ENCODE results near the gene TM2D3. TPM values are rescaled to one million over a fixed set of nuclear protein-coding genes. Genes with fewer than 3 reads are reported as not detected.
"Not testable (repeated sequence)": the region's sequence is repeated elsewhere in the genome, so short reads cannot be mapped to it uniquely, and the experiment has no call there.

Gene TM2D3
- total RNA-seq, 1 experiment from 2014 or later = 23.1 TPM

DNA sequence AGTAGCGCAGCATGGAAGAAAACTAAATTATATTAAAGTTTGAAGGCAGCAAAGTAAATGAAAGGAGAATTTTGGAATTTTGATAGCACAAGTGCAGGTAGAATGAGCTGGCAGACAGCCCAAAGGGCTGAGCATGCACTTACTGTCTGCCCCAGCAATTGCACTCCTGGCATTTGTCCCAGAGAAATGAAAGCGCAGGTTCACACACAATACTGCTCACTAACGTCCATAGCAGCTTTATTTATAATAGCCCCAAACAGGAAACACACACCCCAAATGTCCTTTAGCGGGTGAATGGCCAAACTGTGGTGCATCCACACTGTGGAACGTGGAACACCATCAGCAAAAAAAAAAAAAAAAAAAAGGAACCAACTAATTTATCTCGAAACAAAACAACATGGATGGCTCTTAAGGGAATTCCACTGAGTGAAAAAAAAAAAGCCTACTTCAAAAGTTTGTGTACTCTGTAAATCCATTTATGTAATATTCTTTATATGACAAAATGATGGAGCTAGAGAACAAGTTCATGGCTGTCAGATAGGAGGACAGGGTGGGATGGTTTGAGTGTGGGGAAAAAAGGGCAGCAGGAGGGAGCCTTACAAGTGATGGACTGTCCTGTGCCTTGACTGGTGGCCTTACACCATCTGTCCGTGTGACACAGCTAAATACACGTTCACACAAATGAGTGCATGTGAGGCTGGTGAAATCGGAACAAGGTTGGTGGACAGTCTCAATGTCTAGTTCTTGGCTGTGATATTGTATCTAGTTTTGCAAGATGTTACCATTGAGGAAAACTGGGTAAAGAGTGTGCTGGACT lies 6.0 kb upstream of the TM2D3 start (continued):
- TF ChIP-seq ZBTB21 (CRISPR knock-in tag; IDR thresholded peaks at IDR 0.05; ENCODE audit: borderline replicate concordance) (no peak), ZNF121 (CRISPR knock-in tag; IDR thresholded peaks at IDR 0.05) (no peak)
- TF ChIP-seq, protein P1, sequence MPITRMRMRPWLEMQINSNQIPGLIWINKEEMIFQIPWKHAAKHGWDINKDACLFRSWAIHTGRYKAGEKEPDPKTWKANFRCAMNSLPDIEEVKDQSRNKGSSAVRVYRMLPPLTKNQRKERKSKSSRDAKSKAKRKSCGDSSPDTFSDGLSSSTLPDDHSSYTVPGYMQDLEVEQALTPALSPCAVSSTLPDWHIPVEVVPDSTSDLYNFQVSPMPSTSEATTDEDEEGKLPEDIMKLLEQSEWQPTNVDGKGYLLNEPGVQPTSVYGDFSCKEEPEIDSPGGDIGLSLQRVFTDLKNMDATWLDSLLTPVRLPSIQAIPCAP (CRISPR knock-in tag; IDR thresholded peaks at IDR 0.05) = no peak
- TF ChIP-seq, protein P2, sequence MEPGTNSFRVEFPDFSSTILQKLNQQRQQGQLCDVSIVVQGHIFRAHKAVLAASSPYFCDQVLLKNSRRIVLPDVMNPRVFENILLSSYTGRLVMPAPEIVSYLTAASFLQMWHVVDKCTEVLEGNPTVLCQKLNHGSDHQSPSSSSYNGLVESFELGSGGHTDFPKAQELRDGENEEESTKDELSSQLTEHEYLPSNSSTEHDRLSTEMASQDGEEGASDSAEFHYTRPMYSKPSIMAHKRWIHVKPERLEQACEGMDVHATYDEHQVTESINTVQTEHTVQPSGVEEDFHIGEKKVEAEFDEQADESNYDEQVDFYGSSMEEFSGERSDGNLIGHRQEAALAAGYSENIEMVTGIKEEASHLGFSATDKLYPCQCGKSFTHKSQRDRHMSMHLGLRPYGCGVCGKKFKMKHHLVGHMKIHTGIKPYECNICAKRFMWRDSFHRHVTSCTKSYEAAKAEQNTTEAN (CRISPR knock-in tag; IDR thresholded peaks at IDR 0.05) = no peak

DNA sequence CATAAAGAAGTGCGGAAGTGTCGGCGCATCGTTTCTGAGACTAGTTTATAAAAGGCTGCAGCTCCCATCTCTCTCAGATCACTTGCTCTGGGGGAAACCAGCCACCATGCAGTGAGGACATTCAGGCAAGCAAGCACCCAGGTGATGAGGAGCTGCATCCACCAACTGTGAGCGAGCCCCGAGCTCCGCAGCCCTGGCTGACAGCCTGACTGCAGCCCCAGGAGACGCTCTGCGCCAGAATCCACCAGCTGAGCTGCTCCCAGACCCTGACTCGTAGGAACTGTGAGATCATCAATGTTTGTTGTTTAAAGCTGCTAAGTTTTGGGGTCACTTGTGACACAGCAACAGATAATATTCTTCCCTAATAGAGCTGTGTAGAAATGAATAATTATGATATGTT lies 5.0 kb upstream of the TM2D3 start:
- DNase-seq (ENCODE audit: low spot score) (no peak), ATAC-seq (no peak)
- no peak overlapping the region for H3K27ac Mint-ChIP-seq
- H3K4me3 Mint-ChIP-seq = no peak overlapping the region
- H3K4me1 Mint-ChIP-seq = peaks cover 6% of the 10 kb centered on the region
- no peaks in the 10 kb centered on the region for H3K27me3 Mint-ChIP-seq (ENCODE audit: low read depth)
- H3K36me3 Mint-ChIP-seq = peaks cover 3% of the 10 kb centered on the region; the same call in 1 of the 2 replicates
- no peak for TF ChIP-seq TEAD4 (CRISPR knock-in tag; IDR thresholded peaks at IDR 0.05)
- TF ChIP-seq MXD4 (CRISPR knock-in tag; IDR thresholded peaks at IDR 0.05; ENCODE audit: borderline replicate concordance) = no peak
- TF ChIP-seq, protein P3, sequence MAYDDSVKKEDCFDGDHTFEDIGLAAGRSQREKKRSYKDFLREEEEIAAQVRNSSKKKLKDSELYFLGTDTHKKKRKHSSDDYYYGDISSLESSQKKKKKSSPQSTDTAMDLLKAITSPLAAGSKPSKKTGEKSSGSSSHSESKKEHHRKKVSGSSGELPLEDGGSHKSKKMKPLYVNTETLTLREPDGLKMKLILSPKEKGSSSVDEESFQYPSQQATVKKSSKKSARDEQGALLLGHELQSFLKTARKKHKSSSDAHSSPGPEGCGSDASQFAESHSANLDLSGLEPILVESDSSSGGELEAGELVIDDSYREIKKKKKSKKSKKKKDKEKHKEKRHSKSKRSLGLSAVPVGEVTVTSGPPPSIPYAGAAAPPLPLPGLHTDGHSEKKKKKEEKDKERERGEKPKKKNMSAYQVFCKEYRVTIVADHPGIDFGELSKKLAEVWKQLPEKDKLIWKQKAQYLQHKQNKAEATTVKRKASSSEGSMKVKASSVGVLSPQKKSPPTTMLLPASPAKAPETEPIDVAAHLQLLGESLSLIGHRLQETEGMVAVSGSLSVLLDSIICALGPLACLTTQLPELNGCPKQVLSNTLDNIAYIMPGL (CRISPR knock-in tag; IDR thresholded peaks at IDR 0.05) = no peak
- TF ChIP-seq EMX1 (CRISPR knock-in tag; IDR thresholded peaks at IDR 0.05) = no peak
- TF ChIP-seq OVOL2 (CRISPR knock-in tag; IDR thresholded peaks at IDR 0.05; ENCODE audit: borderline replicate concordance) = no peak
- no peak for TF ChIP-seq KAT7 (CRISPR knock-in tag; IDR thresholded peaks at IDR 0.05; ENCODE audit: borderline replicate concordance)
- TF ChIP-seq, protein P4, sequence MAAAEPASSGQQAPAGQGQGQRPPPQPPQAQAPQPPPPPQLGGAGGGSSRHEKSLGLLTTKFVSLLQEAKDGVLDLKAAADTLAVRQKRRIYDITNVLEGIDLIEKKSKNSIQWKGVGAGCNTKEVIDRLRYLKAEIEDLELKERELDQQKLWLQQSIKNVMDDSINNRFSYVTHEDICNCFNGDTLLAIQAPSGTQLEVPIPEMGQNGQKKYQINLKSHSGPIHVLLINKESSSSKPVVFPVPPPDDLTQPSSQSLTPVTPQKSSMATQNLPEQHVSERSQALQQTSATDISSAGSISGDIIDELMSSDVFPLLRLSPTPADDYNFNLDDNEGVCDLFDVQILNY (CRISPR knock-in tag; IDR thresholded peaks at IDR 0.05) = no peak
- no peak for TF ChIP-seq SOX15 (CRISPR knock-in tag; IDR thresholded peaks at IDR 0.05)
- TF ChIP-seq TEAD1 (CRISPR knock-in tag; IDR thresholded peaks at IDR 0.05) = no peak
- no peak for TF ChIP-seq ZNF416 (CRISPR knock-in tag; IDR thresholded peaks at IDR 0.05)
- no peak for TF ChIP-seq NFYB (CRISPR knock-in tag; conservative IDR thresholded peaks at IDR 0.05; ENCODE audit: low read depth)
- TF ChIP-seq, protein P5, sequence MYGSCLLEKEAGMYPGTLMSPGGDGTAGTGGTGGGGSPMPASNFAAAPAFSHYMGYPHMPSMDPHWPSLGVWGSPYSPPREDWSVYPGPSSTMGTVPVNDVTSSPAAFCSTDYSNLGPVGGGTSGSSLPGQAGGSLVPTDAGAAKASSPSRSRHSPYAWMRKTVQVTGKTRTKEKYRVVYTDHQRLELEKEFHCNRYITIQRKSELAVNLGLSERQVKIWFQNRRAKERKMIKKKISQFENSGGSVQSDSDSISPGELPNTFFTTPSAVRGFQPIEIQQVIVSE (CRISPR knock-in tag; IDR thresholded peaks at IDR 0.05; ENCODE audit: borderline replicate concordance) = no peak
- no peaks in the 10 kb centered on the region for H3K9me3 Mint-ChIP-seq
- CTCF ChIA-PET = no interaction called here
- POLR2A ChIA-PET = no interaction called here

DNA sequence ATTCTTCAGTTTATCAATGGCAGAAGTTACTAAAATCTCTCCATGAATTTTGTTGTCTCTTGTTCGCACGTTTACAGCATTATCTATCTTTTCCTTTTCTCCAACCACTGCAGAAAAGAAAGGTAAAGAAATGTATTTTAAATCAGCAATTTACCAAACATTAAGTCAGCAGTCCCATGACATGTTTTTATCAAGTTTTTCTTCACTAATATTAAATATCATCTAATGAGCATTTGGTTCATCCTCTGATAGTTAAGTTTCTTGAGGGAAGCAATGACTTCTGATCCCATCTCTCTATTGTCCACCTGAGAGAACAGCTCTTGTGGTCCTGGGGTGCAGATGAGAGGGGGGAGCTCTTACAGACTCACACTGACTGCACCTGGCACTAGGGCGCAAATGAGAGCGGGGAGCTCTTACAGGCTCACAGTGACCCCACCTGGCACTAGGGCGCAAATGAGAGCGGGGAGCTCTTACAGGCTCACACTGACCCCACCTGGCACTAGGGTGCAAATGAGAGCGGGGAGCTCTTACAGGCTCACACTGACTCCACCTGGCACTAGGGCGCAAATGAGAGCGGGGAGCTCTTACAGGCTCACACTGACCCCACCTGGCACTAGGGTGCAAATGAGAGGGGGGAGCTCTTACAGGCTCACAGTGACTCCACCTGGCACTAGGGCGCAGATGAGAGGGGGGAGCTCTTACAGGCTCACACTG lies 2.6 kb upstream of the TM2D3 start:
- H3K27me3 Mint-ChIP-seq (ENCODE audit: low read depth); H3K4me3 Mint-ChIP-seq; H3K36me3 Mint-ChIP-seq; ATAC-seq; H3K9me3 Mint-ChIP-seq; H3K27ac Mint-ChIP-seq: not testable (repeated sequence)
- H3K4me1 Mint-ChIP-seq = peaks cover 15% of the 10 kb centered on the region
- CTCF ChIA-PET = interaction anchor here (0.6 to 2.0 kb wide), 18 partner anchors 9 to 388 kb away, joined by 3 to 15 read pairs (median 4); partner anchors contain the start of gene SNRPA1
- peak; percentile 47 for DNase-seq (ENCODE audit: low spot score)
- POLR2A ChIA-PET = interaction anchor here (1.0 to 1.6 kb wide), 2 partner anchors 69 to 360 kb away, joined by 3 read pairs; partner anchors contain the start of gene SNRPA1

Data from WTC11 (cell line).